Measurements from ENCODE around the gene ERLEC1.

DNA sequence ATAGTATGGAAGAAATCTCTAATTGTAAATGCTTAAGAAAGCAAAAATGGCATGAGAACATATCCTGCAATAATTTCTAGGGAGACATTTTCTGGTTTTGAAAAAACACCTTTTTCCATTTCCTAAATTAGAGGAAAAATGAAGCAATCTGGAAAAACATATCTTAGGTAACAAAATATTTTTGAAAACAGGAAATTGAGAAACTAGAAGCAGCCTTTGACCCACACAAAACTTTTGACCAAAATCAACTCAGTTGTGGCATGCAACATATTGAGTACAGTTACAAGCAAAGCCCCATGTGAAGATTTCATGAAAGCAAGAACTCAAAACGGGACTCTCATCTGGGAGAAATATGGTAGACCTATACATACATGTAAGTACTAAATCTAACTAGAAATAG is 47.8 kb upstream of the ERLEC1 start:
- TF ChIP-seq, protein P1, sequence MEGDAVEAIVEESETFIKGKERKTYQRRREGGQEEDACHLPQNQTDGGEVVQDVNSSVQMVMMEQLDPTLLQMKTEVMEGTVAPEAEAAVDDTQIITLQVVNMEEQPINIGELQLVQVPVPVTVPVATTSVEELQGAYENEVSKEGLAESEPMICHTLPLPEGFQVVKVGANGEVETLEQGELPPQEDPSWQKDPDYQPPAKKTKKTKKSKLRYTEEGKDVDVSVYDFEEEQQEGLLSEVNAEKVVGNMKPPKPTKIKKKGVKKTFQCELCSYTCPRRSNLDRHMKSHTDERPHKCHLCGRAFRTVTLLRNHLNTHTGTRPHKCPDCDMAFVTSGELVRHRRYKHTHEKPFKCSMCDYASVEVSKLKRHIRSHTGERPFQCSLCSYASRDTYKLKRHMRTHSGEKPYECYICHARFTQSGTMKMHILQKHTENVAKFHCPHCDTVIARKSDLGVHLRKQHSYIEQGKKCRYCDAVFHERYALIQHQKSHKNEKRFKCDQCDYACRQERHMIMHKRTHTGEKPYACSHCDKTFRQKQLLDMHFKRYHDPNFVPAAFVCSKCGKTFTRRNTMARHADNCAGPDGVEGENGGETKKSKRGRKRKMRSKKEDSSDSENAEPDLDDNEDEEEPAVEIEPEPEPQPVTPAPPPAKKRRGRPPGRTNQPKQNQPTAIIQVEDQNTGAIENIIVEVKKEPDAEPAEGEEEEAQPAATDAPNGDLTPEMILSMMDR (conservative IDR thresholded peaks at IDR 0.05; ENCODE audit: low read depth, low read length) = no peak
- TF ChIP-seq EZH2phosphoT487 (IDR thresholded peaks at IDR 0.05; ENCODE audit: borderline replicate concordance, low read length) (no peak), EZH2 (IDR thresholded peaks at IDR 0.05; ENCODE audit: low read length, unreplicated experiment) (no peak)

All from PC-3 (cell line).